ENCODE data around the gene PAQR8. TPM values are rescaled to one million over a fixed set of nuclear protein-coding genes. Genes with fewer than 3 reads are reported as not detected.

PAQR8 gene, protein sequence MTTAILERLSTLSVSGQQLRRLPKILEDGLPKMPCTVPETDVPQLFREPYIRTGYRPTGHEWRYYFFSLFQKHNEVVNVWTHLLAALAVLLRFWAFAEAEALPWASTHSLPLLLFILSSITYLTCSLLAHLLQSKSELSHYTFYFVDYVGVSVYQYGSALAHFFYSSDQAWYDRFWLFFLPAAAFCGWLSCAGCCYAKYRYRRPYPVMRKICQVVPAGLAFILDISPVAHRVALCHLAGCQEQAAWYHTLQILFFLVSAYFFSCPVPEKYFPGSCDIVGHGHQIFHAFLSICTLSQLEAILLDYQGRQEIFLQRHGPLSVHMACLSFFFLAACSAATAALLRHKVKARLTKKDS
- 3.5 and 3.6 TPM in 2 replicates for total RNA-seq

DNA sequence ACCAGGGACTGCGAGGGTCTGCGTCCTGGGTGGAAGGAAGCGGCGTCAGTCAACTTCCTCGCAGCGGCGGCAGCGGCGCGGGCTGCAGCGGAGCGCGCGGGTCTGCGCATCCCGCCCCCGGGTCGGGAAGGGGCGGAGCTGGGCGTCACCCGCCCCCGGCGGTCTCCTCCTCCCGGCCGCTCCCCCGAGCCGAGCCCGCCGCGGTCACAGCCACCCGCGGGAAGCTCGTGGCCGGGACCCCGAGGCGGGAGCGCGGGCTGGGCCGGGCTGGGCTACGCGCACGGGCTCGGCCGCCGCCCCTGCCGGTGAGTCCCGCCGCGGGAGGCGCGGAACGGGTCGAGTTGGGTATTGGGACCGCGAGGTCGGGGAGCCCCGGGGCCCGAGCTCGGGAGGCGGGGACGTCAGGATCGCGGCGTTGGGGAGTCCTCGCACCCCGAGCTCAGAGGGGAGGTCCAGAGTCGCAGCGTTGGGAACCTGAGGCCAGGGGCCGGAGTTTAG lies at the start of gene PAQR8:
Gene PAQR8, plus strand, starts transcription at position 207 of the 498 bp plus-strand sequence. CDS start 41,063 bp downstream, outside the sequence.

DNA sequence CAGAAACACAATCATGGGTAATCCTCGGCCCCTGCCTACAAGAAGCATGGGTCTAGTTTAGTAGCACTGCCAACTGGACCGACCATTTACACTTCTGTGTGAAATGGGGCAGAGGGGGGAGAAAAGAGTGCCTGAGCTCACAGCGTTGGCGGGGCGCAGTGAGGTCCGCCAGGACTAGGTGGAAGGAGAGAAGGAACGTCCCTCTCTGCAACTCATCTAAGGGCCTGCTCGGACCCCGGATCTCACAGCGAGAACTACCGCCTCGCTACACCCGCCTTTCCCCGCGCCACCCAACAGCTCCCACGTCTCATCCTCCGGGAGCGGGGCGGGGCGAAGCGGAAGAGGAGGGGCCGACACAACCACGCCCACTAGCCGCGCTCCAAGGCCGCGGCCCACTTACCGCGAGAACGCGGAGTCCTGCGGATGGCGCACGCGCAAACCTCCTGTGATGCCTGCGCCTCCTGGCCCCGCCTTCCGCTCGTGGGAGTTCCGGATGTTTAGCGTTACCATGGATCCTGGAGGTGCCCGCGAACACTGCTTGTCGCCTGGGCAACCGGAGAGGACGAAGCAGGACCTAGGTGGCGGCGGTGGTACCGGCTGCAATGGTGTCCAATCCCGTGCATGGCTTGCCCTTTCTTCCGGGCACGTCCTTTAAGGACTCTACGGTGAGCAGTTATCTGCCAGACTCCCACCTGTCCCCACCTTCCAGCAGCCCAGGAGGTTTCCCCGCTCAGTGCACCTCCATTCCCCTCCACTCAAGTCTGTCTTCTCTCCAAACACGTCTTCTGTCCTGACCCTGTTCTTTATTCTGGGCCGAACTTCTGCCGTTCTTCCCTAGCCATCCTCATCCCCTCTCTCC lies 58.1 kb downstream of the PAQR8 start, which contains the start of gene EFHC1:
Gene EFHC1, plus strand, starts transcription at position 534 of the 859 bp plus-strand sequence. Its CDS starts 69 bp downstream, at position 603.

Other genes starting within 250 kb of the PAQR8 start
- gene IL17A, start 175.8 kb upstream of the PAQR8 start, total RNA-seq = not detected in 2 replicates
- gene IL17F, start 117.7 kb upstream of the PAQR8 start, total RNA-seq = not detected in 2 replicates
- 38.3 and 109 TPM in 2 replicates for gene MCM3, start 77.4 kb upstream of the PAQR8 start, total RNA-seq
- 7.2 and 11.7 TPM in 2 replicates for gene EFHC1, start 58.2 kb downstream of the PAQR8 start, total RNA-seq
- gene TRAM2, start 214.9 kb downstream of the PAQR8 start, total RNA-seq = 12.0 and 14.8 TPM in 2 replicates